Tibial nerve (tissue), 3 donors: Measurements from ENCODE around the gene ZNF18.

Source experiments
- POLR2A ChIP-seq, 2 donors: fragments of 450-650 bp; IDR thresholded peaks; one replicate each; pipeline ENCODE4 v1.6.1; 2017; ENCODE audit warnings: antibody characterized with exemption in 2 of 2, mild to moderate bottlenecking in 2 of 2, moderate library complexity in 2 of 2
- TF ChIP-seq, protein P1 (sequence below), 5 experiments: fragments of 200-600 bp in 3 of 5; fragments of 450-650 bp in 2 of 5; sonication (generic) in 3 of 5; IDR thresholded peaks; one replicate each; pipeline ENCODE4 v1.5.1; 2016 to 2019; ENCODE audit warnings: antibody characterized with exemption in 5 of 5, mild to moderate bottlenecking in 3 of 5, moderate library complexity in 2 of 5

DNA sequence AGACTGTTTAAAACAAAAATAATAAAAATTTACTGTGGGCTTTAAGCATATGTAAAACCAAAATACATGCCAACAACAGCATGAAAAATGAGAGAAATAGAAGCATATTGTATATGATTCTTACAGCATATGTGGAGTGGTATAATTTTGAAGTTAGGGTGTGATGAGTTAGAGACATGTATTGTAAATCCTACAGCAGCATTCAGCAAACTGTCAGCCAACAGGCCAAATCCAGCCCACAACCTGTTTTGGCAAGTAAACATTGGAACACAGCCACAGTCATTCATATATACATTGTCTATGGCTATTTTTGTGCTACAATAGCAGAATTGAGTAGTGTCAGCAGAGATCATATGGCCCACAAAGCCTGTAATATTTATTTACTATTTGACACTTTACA, 42.3 kb downstream of the ZNF18 start:
- TF ChIP-seq POLR2A (IDR thresholded peaks at IDR 0.05) = no peak
- TF ChIP-seq, protein P1, sequence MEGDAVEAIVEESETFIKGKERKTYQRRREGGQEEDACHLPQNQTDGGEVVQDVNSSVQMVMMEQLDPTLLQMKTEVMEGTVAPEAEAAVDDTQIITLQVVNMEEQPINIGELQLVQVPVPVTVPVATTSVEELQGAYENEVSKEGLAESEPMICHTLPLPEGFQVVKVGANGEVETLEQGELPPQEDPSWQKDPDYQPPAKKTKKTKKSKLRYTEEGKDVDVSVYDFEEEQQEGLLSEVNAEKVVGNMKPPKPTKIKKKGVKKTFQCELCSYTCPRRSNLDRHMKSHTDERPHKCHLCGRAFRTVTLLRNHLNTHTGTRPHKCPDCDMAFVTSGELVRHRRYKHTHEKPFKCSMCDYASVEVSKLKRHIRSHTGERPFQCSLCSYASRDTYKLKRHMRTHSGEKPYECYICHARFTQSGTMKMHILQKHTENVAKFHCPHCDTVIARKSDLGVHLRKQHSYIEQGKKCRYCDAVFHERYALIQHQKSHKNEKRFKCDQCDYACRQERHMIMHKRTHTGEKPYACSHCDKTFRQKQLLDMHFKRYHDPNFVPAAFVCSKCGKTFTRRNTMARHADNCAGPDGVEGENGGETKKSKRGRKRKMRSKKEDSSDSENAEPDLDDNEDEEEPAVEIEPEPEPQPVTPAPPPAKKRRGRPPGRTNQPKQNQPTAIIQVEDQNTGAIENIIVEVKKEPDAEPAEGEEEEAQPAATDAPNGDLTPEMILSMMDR (IDR thresholded peaks at IDR 0.05) = no peak
